Measurements from ENCODE around the gene RAPGEF4.

The RAPGEF4 gene

DNA sequence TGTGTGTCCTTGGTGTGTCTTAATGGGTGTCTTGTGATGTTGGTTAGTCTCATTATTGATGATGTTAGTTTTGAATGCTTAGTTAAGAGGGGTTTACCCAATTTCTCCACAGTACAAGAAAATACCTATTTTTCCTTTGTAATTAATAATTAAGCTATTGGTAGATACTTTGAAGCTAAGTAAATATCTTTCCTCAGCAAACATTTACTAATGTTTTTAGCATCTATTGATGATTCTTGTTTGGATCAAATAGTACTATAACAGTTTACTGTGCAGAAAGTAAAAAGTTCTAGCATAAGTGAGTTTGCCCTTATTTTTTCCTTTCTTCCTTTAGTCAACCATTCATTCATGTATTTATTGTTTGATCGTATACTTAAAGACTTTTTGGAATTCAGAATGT is 359.1 kb downstream of the RAPGEF4 start:
- DNase-seq (ENCODE audit: low spot score), result no peak

DNA sequence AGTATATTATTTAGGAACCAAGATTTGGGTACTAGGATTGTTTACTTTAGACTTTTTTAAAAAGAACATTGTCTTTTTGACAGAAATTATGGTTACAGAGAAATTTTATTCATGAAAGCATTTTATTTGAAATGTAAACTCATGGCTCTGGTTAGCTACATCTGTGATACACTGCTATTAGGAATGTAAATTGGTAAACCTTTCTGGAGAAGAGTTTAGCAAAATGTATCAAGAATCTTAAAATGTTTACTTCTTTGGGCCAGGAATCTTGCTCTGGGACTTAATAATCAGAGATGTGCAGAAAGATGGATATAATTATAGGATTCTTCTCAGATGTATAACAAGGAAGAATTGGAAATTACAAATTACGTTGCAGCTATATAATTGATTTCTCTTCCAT is 359.7 kb downstream of the RAPGEF4 start:
- DNase-seq (ENCODE audit: low spot score), result no peak

DNA sequence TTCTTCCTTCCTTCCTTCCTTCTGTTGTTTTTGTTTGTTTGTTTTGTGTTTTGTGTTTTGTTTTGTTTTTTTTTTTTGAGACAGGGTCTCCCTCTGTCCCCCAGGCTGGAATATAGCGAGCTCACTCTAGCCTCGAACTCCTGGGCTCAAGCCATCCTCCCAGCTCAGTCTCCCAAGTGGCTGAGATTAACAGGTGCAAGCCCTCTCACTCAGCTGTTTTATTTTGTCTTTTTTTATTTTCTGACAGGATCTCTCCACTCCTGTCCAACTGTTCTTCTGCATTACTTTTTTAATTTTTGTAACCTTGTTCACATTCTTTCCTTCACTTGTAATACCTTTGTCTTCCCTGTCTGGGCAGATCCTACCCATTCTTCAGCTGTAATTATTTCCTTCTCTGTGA is 363.6 kb downstream of the RAPGEF4 start:
- DNase-seq (ENCODE audit: low spot score), result no peak

DNA sequence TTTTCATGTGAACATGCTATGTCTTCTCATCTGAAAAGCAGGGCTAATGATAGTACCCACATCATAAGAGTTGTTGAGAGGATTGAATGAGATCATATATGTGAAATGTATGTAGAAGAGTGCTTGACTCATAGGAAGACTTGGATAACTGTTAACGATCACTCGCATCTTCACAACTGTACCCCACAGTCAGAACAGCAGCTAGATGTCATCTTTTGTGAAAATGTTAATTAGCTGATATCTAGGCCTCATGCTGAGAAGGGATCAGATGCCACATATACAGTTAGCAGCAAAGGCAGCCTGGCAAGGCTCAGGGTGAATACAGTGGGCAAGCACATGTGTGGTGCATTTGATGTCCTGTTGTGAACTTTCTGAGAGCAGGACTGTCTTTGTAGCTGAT is 364.2 kb downstream of the RAPGEF4 start:
- DNase-seq (ENCODE audit: low spot score), result peak; percentile 27

DNA sequence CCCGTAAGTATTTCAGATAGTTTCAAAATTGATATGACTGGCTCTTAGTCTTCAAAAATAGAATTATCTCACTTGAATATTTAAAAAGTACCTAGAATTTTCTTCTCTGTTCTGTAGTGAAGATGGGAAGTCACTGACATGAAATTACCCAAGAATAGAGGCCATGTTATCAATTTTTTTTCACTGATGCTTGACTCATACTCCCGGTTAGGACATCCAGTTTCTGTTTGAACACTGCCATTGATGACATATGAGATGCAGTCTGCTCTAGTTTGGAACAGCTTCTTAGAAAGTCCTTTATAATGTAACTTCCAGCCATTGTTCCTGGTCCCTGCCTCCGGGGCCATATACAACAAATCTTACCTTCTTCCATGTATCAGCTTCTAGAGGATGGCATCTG is 366.0 kb downstream of the RAPGEF4 start:
- peak; percentile 63 for DNase-seq (ENCODE audit: low spot score)
